Measurements from ENCODE around the gene DNAH8.

DNA sequence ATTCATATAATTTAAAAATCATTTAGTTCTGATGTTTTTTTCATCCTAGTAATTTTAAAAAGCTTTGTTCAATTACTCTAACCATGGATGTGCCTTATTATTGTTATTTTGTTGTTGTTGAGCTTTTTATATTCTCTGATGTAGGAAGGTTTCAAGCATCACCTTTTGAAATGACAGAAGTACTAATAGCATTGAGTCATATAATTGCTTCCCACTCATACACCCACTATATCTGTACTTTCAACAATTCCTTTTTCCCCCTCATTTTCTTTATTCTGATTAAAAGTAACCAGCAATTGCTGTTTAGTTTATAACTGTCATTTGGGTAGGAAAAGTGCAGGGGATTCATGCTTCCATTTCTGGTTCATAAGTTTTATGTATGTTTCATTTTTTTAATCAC, 38.6 kb downstream of the DNAH8 start:
- TF ChIP-seq, protein P1, sequence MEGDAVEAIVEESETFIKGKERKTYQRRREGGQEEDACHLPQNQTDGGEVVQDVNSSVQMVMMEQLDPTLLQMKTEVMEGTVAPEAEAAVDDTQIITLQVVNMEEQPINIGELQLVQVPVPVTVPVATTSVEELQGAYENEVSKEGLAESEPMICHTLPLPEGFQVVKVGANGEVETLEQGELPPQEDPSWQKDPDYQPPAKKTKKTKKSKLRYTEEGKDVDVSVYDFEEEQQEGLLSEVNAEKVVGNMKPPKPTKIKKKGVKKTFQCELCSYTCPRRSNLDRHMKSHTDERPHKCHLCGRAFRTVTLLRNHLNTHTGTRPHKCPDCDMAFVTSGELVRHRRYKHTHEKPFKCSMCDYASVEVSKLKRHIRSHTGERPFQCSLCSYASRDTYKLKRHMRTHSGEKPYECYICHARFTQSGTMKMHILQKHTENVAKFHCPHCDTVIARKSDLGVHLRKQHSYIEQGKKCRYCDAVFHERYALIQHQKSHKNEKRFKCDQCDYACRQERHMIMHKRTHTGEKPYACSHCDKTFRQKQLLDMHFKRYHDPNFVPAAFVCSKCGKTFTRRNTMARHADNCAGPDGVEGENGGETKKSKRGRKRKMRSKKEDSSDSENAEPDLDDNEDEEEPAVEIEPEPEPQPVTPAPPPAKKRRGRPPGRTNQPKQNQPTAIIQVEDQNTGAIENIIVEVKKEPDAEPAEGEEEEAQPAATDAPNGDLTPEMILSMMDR (IDR thresholded peaks at IDR 0.05), result no peak
- no peak for TF ChIP-seq POLR2AphosphoS5 (IDR thresholded peaks at IDR 0.05; ENCODE audit: low read depth, low read length)
- TF ChIP-seq TCF7L2 (IDR thresholded peaks at IDR 0.05; ENCODE audit: low read depth, low read length), result no peak
- TF ChIP-seq, protein P2, sequence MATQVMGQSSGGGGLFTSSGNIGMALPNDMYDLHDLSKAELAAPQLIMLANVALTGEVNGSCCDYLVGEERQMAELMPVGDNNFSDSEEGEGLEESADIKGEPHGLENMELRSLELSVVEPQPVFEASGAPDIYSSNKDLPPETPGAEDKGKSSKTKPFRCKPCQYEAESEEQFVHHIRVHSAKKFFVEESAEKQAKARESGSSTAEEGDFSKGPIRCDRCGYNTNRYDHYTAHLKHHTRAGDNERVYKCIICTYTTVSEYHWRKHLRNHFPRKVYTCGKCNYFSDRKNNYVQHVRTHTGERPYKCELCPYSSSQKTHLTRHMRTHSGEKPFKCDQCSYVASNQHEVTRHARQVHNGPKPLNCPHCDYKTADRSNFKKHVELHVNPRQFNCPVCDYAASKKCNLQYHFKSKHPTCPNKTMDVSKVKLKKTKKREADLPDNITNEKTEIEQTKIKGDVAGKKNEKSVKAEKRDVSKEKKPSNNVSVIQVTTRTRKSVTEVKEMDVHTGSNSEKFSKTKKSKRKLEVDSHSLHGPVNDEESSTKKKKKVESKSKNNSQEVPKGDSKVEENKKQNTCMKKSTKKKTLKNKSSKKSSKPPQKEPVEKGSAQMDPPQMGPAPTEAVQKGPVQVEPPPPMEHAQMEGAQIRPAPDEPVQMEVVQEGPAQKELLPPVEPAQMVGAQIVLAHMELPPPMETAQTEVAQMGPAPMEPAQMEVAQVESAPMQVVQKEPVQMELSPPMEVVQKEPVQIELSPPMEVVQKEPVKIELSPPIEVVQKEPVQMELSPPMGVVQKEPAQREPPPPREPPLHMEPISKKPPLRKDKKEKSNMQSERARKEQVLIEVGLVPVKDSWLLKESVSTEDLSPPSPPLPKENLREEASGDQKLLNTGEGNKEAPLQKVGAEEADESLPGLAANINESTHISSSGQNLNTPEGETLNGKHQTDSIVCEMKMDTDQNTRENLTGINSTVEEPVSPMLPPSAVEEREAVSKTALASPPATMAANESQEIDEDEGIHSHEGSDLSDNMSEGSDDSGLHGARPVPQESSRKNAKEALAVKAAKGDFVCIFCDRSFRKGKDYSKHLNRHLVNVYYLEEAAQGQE (IDR thresholded peaks at IDR 0.05; ENCODE audit: insufficient read depth in 1 of 2, low read depth in 2 of 2, low read length in 1 of 2), result no peak
- TF ChIP-seq SIN3A (IDR thresholded peaks at IDR 0.05; ENCODE audit: borderline replicate concordance, insufficient read depth, low read depth, low read length), result no peak

Data from Panc1 (cell line).